HG03045 (cell line): ENCODE results near the gene ALDH8A1.

Experiments used
- ATAC-seq: cut with Tn5 transposase; IDR thresholded peaks from one replicate; pipeline ENCODE4 v1.9.1; 2021; ENCODE audit warnings: mild to moderate bottlenecking, moderate library complexity; ENCODE audit not compliant: unreplicated experiment

Gene ALDH8A1

GRCh38 chr6:134880487-134881190 lies 69.3 kb downstream of the ALDH8A1 start:
- ATAC-seq, result no peak

GRCh38 chr6:134878136-134878535 lies 71.8 kb downstream of the ALDH8A1 start:
- no peak for ATAC-seq

DNA sequence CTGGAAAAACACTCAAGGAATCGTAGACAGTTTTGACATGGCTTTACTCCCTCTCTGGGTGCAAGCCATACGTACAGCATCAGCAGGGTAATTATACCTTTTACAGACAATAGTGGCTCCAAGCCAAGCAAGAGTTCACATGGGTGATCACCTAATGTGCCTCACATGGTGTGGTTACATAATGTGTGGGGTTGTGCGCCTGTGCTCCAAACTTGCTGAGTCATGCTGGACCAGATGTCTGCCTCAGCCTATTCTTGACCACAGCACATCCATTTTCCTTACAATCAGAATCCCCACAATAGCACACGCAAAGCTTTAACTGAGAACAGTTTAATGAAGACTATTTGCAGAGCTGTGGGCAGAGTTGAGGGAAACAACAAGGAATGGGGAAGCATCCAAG lies 74.5 kb downstream of the ALDH8A1 start:
- no peak for ATAC-seq

DNA sequence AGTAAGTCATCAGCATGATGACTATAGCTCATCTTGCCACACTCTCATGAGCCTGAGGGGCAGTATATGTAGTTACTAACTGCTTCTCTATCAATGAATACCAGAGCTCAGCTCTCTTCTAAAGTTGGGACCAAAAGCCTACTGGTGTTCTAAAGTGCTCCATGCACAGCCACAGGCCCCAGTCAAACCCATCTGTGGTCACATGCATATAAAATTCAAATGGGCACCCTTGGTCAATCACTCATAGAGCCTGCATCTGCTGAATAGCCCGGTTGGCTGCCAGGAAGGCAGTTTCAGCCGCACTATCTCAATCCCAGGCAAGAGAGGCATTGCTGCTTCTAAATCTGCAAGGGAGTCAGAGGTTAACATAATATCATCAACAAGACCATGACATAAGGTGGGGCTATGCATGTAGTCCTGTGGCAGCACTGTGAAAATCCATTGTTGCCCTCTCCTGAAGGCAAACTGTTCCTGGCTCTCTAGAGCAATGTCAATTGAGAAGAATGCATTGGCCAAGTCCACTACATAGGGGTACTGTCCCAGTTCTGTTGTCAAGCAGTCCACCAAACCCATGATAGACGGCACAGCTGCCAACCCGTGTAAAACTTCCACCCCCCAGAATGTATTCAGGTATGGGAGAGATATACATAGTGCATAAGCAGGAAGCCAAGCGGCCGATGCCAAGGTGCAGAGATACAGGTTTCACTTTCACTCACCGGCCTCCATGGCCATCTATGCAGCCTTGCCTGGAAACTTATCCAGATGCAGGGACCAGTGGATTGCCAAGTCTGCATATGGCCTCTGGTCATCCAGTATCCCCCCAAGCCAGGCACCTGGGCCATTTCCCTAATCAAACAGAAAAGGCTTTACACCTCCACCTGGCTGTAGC lies 76.2 kb downstream of the ALDH8A1 start:
- no peak for ATAC-seq

DNA sequence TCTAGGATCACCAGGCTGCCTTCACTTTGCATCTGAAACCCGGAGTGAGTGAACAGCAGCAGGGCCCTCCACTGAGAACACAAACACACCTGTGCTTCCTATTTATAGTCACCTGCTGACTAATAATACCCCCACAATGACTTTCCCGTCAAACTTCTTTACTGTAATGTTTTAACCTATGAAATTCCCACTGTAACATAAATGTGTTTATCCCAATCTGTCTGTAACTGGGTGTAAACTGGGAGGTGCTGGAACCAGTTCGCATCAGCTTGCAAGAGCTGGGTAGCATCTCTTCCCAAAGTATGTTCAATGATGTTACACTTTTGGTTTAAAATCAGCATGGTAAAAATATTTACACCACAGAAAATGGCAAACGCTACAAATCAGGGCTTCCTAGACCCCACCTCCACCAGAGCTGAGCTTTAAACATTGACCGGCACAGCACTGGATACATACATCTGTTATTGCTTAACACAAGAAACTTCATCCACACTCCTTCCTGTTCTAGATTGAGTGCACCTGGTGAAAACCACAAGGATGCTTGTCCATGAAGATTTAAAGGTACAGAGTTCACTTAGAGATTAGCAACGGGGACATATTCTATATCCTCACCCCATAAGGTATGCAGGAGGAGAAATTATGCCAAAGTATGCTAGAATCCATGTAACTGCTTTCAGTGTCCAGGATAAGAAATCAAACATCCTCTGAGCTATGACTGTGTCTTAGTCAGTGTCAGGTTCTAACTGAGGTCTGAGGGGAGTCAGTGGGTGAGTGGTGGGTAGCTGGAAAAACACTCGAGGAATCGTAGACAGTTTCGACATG lies 79.0 kb downstream of the ALDH8A1 start:
- ATAC-seq, result peak; percentile 88

GRCh38 chr6:134868812-134869211 lies 81.1 kb downstream of the ALDH8A1 start:
- ATAC-seq, result no peak
